GM23338 (cell line): ENCODE results near the gene FOXD2.

Experiments
- EZH2 ChIP-seq: fragments of 200-600 bp; sonication (generic); IDR thresholded peaks from one replicate; pipeline ENCODE4 v1.8.0; 2017; ENCODE audit warnings: antibody characterized with exemption, mild to moderate bottlenecking, low read depth; ENCODE audit not compliant: unreplicated experiment
- EZH2phosphoT487 ChIP-seq: fragments of 200-600 bp; sonication (generic); IDR thresholded peaks from one replicate; pipeline ENCODE4 v1.8.1; 2018; ENCODE audit warnings: antibody characterized with exemption; ENCODE audit not compliant: unreplicated experiment
- NANOG ChIP-seq: IDR thresholded peaks from 2 replicates; pipeline ENCODE4 v1.6.1; 2016; ENCODE audit warnings: antibody characterized with exemption, borderline replicate concordance
- POLR2AphosphoS5 ChIP-seq: IDR thresholded peaks from 2 replicates; pipeline ENCODE4 v1.6.1; 2016; ENCODE audit warnings: antibody characterized with exemption, low read depth
- STAT1 ChIP-seq: IDR thresholded peaks from one replicate; pipeline ENCODE4 v1.6.1; 2016; ENCODE audit warnings: antibody characterized with exemption; ENCODE audit not compliant: unreplicated experiment
- ZNF331 ChIP-seq: fragments of 250-450 bp; sonication (Bioruptor Pico); IDR thresholded peaks from 2 replicates; pipeline ENCODE4 v1.5.0; 2020; ENCODE audit warnings: low read depth, mild to moderate bottlenecking, moderate library complexity
- TF ChIP-seq, protein P1 (sequence below), 2 experiments: fragments of 200-600 bp in 1 of 2; sonication (generic) in 1 of 2; conservative IDR thresholded peaks; 2 replicates each; pipeline versions ENCODE4 v1.5.1 to v1.6.1; 2016 to 2017; ENCODE audit warnings: antibody characterized with exemption in 2 of 2, low read depth in 2 of 2, mild to moderate bottlenecking in 2 of 2, moderate library complexity in 1 of 2
- TF ChIP-seq, protein P2 (sequence below): IDR thresholded peaks from one replicate; pipeline ENCODE4 v1.6.1; 2018; ENCODE audit warnings: antibody characterized with exemption; ENCODE audit not compliant: unreplicated experiment

DNA sequence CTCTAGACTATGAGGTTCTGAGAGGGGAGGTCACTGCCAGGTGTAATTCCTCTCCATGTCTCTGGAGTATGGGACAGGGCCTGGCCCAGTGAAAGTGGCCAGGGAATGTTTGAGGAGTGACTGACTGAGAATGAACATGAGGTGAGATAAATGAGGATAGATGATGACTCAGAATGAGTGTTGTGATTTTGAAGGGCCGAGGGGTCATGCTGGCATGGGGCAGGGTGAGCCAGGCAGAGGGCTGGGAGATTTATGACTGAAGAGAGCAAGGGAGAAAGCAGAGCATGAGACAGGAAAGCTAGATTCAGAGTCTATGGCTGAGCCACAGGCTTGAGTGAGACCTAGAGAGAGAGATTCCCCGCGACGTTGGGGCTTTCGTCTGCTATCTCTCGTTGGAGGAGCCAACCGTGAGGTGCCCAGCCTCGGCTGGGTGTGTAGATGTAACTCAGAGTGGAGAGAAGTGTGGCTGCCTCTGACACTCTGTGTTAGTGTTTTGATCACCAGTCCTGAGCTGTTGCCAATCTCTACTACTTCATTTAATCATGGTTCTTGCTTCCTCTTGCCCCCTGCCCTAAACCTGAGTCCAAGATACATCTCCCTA, 50.1 kb downstream of the FOXD2 start:
- TF ChIP-seq, protein P1, sequence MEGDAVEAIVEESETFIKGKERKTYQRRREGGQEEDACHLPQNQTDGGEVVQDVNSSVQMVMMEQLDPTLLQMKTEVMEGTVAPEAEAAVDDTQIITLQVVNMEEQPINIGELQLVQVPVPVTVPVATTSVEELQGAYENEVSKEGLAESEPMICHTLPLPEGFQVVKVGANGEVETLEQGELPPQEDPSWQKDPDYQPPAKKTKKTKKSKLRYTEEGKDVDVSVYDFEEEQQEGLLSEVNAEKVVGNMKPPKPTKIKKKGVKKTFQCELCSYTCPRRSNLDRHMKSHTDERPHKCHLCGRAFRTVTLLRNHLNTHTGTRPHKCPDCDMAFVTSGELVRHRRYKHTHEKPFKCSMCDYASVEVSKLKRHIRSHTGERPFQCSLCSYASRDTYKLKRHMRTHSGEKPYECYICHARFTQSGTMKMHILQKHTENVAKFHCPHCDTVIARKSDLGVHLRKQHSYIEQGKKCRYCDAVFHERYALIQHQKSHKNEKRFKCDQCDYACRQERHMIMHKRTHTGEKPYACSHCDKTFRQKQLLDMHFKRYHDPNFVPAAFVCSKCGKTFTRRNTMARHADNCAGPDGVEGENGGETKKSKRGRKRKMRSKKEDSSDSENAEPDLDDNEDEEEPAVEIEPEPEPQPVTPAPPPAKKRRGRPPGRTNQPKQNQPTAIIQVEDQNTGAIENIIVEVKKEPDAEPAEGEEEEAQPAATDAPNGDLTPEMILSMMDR (conservative IDR thresholded peaks at IDR 0.05; ENCODE audit: low read depth in 2 of 2), result no peak
- TF ChIP-seq POLR2AphosphoS5 (no peak), EZH2phosphoT487 (no peak), ZNF331 (CRISPR knock-in tag) (no peak), NANOG (no peak), EZH2 (no peak), STAT1 (no peak)
- TF ChIP-seq, protein P2, sequence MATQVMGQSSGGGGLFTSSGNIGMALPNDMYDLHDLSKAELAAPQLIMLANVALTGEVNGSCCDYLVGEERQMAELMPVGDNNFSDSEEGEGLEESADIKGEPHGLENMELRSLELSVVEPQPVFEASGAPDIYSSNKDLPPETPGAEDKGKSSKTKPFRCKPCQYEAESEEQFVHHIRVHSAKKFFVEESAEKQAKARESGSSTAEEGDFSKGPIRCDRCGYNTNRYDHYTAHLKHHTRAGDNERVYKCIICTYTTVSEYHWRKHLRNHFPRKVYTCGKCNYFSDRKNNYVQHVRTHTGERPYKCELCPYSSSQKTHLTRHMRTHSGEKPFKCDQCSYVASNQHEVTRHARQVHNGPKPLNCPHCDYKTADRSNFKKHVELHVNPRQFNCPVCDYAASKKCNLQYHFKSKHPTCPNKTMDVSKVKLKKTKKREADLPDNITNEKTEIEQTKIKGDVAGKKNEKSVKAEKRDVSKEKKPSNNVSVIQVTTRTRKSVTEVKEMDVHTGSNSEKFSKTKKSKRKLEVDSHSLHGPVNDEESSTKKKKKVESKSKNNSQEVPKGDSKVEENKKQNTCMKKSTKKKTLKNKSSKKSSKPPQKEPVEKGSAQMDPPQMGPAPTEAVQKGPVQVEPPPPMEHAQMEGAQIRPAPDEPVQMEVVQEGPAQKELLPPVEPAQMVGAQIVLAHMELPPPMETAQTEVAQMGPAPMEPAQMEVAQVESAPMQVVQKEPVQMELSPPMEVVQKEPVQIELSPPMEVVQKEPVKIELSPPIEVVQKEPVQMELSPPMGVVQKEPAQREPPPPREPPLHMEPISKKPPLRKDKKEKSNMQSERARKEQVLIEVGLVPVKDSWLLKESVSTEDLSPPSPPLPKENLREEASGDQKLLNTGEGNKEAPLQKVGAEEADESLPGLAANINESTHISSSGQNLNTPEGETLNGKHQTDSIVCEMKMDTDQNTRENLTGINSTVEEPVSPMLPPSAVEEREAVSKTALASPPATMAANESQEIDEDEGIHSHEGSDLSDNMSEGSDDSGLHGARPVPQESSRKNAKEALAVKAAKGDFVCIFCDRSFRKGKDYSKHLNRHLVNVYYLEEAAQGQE, result no peak
